K562 (cell line): ENCODE data around the gene SRP72. TPM values are rescaled to one million over a fixed set of nuclear protein-coding genes. Genes with fewer than 3 reads are reported as not detected.

Source experiments
- CREM ChIP-seq: IDR thresholded peaks from 2 replicates; pipeline ENCODE4 v1.6.1; 2014; ENCODE audit warnings: antibody characterized with exemption, low read depth
- GATAD2B ChIP-seq: fragments of 450-650 bp; IDR thresholded peaks from 2 replicates; pipeline ENCODE4 v1.6.1; 2017; ENCODE audit warnings: mild to moderate bottlenecking, borderline replicate concordance
- HMG20A ChIP-seq: fragments of 450-650 bp; formaldehyde crosslinking; conservative IDR thresholded peaks from 2 replicates; pipeline ENCODE4 v1.4.0; 2020; ENCODE audit warnings: mild to moderate bottlenecking, mixed read lengths
- HNRNPLL ChIP-seq: fragments of 200-400 bp; formaldehyde crosslinking; IDR thresholded peaks from 2 replicates; pipeline ENCODE4 v1.6.1; 2017; ENCODE audit warnings: low read length, low read depth, mild to moderate bottlenecking; ENCODE audit not compliant: poor library complexity, severe bottlenecking
- KDM5B ChIP-seq: fragments of 200-600 bp; sonication (generic); IDR thresholded peaks from 2 replicates; pipeline ENCODE4 v1.6.1; 2012; ENCODE audit warnings: low read depth, mild to moderate bottlenecking, moderate library complexity, low read length, control low read depth, inconsistent platforms; ENCODE audit not compliant: insufficient replicate concordance
- LARP7 ChIP-seq: fragments of 450-650 bp; IDR thresholded peaks from 2 replicates; pipeline ENCODE4 v1.6.1; 2016
- SIN3A ChIP-seq, 2 experiments: fragments of 150-350 bp in 1 of 2; IDR thresholded peaks; 2 replicates each; pipeline ENCODE4 v1.6.1; 2011 to 2016; ENCODE audit warnings: borderline replicate concordance in 2 of 2, low read depth in 2 of 2, low read length in 2 of 2, mild to moderate bottlenecking in 2 of 2, moderate library complexity in 2 of 2; ENCODE audit not compliant: control insufficient read depth in 1 of 2
- SUPT5H ChIP-seq: fragments of 450-650 bp; IDR thresholded peaks from 2 replicates; pipeline ENCODE4 v1.6.1; 2016
- TEAD4 ChIP-seq, 2 experiments: sonication (generic) in 1 of 2; formaldehyde crosslinking in 1 of 2; IDR thresholded peaks; 2 replicates each; pipeline versions ENCODE4 v1.6.1 to v1.8.0; 2012 to 2022; ENCODE audit warnings: borderline replicate concordance in 1 of 2, inconsistent platforms in 1 of 2, low read length in 1 of 2, mild to moderate bottlenecking in 1 of 2, missing genetic modification reagents in 1 of 2
- ZNF121 ChIP-seq: sonication (generic); formaldehyde crosslinking; conservative IDR thresholded peaks from 2 replicates; pipeline ENCODE4 v1.8.0; 2022; ENCODE audit warnings: missing genetic modification reagents
- ZNF668 ChIP-seq: fragments of 250-450 bp; sonication (Bioruptor Pico); IDR thresholded peaks from 2 replicates; pipeline ENCODE4 v1.8.0; 2022; ENCODE audit warnings: mild to moderate bottlenecking, inconsistent platforms
- ZNF764 ChIP-seq: fragments of 250-450 bp; sonication (Bioruptor Pico); IDR thresholded peaks from 2 replicates; pipeline ENCODE4 v1.4.0; 2020; ENCODE audit warnings: low read depth, mild to moderate bottlenecking, moderate library complexity
- polyA plus RNA-seq, 8 experiments: library from polyadenylated mRNA; depleted of rRNA in 4 of 8; stranded (reverse) in 5 of 8; unstranded in 3 of 8; fragments of >200 nt; fragmentation: Nextera tagmentation in 2 of 8; fragmentation: Illumina TruSeq in 1 of 8; extraction: Ambion mirVana in 2 of 8; extraction: Trizol in 1 of 8; gene quantifications; 2 replicates each; pipeline versions ENCODE4 v1.2.1 to v1.2.3, GENCODE V29; 2011 to 2014; ENCODE audit warnings: inconsistent platforms in 1 of 8, missing spikeins in 1 of 8
- total RNA-seq, 7 experiments: library from RNA; depleted of rRNA in 6 of 7; stranded (reverse); fragments of >200 nt in 6 of 7; fragmentation: Illumina TruSeq in 2 of 7; extraction: Trizol in 2 of 7; gene quantifications; 2 replicates each; pipeline versions ENCODE4 v1.2.1 to v1.2.3, GENCODE V29; 2011 to 2021; ENCODE audit warnings: low replicate concordance in 1 of 7
- TF ChIP-seq, protein P1 (sequence below): sonication (generic); formaldehyde crosslinking; IDR thresholded peaks from 2 replicates; pipeline ENCODE4 v1.8.1; 2023; ENCODE audit warnings: mild to moderate bottlenecking, missing genetic modification reagents
- TF ChIP-seq, protein P2 (sequence below): fragments of 200-800 bp; sonication (Bioruptor generic); IDR thresholded peaks from 2 replicates; pipeline ENCODE4 v1.6.1; 2017; ENCODE audit warnings: missing genetic modification characterization, missing compliant biosample characterization
- TF ChIP-seq, protein P3 (sequence below): fragments of 450-650 bp; IDR thresholded peaks from 2 replicates; pipeline ENCODE4 v1.6.1; 2016; ENCODE audit warnings: borderline replicate concordance
- TF ChIP-seq, protein P4 (sequence below): sonication (generic); formaldehyde crosslinking; IDR thresholded peaks from 2 replicates; pipeline ENCODE4 v1.8.1; 2023; ENCODE audit warnings: mild to moderate bottlenecking, missing genetic modification reagents
- TF ChIP-seq, protein P5 (sequence below): sonication (generic); formaldehyde crosslinking; IDR thresholded peaks from 2 replicates; pipeline ENCODE4 v1.8.1; 2022; ENCODE audit warnings: missing genetic modification reagents
- TF ChIP-seq, protein P6 (sequence below): sonication (generic); IDR thresholded peaks from 2 replicates; pipeline ENCODE4 v1.6.1; 2016

The SRP72 gene
- total and polyA plus RNA-seq, 9 of the 15 experiments (the other 6 are each of a cell fraction or from before 2014, with no cell fraction given) = 124 to 341 (median 202) TPM

DNA sequence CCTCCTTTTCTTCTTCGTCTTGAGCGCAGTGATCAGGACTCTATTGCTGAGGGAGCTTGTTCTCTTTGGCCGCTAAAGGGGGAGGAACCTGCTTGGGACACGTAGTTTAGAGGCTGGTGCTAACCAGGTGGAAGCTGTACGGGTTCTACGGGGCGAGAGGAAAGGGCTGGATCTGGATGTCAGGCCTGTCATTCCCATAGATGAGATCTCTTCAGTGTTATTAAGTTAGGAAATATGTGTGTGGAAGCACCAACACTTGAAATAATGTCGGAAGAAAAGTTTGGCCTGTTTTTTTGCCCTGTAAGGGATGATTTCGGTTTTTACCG, 643 bp downstream of the SRP72 start (continued):
- TF ChIP-seq ZNF668 (CRISPR knock-in tag) (no peak), TEAD4 (IDR thresholded peaks at IDR 0.05; ENCODE audit: low read length) (no peak), TEAD4 (CRISPR knock-in tag; IDR thresholded peaks at IDR 0.05; ENCODE audit: borderline replicate concordance) (no peak), SUPT5H (no peak), HMG20A (no peak), CREM (0 out of 2 replicates have a peak, but pooled peaks have one; percentile 22), ZNF121 (CRISPR knock-in tag) (peak; percentile 42), GATAD2B (no peak), KDM5B (no peak), LARP7 (no peak), ZNF764 (CRISPR knock-in tag) (no peak), HNRNPLL (no peak), SIN3A (IDR thresholded peaks at IDR 0.05; ENCODE audit: borderline replicate concordance in 2 of 2, control insufficient read depth in 1 of 2, low read depth in 2 of 2, low read length in 2 of 2) (peak in 1 of 2 experiments; percentile 73; a peak in 1 of 4 replicates)
- TF ChIP-seq, protein P1, sequence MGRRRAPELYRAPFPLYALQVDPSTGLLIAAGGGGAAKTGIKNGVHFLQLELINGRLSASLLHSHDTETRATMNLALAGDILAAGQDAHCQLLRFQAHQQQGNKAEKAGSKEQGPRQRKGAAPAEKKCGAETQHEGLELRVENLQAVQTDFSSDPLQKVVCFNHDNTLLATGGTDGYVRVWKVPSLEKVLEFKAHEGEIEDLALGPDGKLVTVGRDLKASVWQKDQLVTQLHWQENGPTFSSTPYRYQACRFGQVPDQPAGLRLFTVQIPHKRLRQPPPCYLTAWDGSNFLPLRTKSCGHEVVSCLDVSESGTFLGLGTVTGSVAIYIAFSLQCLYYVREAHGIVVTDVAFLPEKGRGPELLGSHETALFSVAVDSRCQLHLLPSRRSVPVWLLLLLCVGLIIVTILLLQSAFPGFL = no peak
- TF ChIP-seq, protein P2, sequence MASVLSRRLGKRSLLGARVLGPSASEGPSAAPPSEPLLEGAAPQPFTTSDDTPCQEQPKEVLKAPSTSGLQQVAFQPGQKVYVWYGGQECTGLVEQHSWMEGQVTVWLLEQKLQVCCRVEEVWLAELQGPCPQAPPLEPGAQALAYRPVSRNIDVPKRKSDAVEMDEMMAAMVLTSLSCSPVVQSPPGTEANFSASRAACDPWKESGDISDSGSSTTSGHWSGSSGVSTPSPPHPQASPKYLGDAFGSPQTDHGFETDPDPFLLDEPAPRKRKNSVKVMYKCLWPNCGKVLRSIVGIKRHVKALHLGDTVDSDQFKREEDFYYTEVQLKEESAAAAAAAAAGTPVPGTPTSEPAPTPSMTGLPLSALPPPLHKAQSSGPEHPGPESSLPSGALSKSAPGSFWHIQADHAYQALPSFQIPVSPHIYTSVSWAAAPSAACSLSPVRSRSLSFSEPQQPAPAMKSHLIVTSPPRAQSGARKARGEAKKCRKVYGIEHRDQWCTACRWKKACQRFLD (CRISPR knock-in tag) = no peak
- TF ChIP-seq, protein P3, sequence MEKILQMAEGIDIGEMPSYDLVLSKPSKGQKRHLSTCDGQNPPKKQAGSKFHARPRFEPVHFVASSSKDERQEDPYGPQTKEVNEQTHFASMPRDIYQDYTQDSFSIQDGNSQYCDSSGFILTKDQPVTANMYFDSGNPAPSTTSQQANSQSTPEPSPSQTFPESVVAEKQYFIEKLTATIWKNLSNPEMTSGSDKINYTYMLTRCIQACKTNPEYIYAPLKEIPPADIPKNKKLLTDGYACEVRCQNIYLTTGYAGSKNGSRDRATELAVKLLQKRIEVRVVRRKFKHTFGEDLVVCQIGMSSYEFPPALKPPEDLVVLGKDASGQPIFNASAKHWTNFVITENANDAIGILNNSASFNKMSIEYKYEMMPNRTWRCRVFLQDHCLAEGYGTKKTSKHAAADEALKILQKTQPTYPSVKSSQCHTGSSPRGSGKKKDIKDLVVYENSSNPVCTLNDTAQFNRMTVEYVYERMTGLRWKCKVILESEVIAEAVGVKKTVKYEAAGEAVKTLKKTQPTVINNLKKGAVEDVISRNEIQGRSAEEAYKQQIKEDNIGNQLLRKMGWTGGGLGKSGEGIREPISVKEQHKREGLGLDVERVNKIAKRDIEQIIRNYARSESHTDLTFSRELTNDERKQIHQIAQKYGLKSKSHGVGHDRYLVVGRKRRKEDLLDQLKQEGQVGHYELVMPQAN = peak; percentile 68; the same call in 1 of the 2 replicates
- TF ChIP-seq, protein P4, sequence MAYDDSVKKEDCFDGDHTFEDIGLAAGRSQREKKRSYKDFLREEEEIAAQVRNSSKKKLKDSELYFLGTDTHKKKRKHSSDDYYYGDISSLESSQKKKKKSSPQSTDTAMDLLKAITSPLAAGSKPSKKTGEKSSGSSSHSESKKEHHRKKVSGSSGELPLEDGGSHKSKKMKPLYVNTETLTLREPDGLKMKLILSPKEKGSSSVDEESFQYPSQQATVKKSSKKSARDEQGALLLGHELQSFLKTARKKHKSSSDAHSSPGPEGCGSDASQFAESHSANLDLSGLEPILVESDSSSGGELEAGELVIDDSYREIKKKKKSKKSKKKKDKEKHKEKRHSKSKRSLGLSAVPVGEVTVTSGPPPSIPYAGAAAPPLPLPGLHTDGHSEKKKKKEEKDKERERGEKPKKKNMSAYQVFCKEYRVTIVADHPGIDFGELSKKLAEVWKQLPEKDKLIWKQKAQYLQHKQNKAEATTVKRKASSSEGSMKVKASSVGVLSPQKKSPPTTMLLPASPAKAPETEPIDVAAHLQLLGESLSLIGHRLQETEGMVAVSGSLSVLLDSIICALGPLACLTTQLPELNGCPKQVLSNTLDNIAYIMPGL (CRISPR knock-in tag) = no peak
- TF ChIP-seq, protein P5, sequence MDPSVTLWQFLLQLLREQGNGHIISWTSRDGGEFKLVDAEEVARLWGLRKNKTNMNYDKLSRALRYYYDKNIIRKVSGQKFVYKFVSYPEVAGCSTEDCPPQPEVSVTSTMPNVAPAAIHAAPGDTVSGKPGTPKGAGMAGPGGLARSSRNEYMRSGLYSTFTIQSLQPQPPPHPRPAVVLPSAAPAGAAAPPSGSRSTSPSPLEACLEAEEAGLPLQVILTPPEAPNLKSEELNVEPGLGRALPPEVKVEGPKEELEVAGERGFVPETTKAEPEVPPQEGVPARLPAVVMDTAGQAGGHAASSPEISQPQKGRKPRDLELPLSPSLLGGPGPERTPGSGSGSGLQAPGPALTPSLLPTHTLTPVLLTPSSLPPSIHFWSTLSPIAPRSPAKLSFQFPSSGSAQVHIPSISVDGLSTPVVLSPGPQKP = no peak
- TF ChIP-seq, protein P6, sequence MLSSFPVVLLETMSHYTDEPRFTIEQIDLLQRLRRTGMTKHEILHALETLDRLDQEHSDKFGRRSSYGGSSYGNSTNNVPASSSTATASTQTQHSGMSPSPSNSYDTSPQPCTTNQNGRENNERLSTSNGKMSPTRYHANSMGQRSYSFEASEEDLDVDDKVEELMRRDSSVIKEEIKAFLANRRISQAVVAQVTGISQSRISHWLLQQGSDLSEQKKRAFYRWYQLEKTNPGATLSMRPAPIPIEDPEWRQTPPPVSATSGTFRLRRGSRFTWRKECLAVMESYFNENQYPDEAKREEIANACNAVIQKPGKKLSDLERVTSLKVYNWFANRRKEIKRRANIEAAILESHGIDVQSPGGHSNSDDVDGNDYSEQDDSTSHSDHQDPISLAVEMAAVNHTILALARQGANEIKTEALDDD = peak; percentile 60
